ENCODE data around the gene SPECC1. TPM values are rescaled to one million over a fixed set of nuclear protein-coding genes. Genes with fewer than 3 reads are reported as not detected.

Gene SPECC1
- total RNA-seq, 1 experiment from 2014 or later = 43.5 TPM

DNA sequence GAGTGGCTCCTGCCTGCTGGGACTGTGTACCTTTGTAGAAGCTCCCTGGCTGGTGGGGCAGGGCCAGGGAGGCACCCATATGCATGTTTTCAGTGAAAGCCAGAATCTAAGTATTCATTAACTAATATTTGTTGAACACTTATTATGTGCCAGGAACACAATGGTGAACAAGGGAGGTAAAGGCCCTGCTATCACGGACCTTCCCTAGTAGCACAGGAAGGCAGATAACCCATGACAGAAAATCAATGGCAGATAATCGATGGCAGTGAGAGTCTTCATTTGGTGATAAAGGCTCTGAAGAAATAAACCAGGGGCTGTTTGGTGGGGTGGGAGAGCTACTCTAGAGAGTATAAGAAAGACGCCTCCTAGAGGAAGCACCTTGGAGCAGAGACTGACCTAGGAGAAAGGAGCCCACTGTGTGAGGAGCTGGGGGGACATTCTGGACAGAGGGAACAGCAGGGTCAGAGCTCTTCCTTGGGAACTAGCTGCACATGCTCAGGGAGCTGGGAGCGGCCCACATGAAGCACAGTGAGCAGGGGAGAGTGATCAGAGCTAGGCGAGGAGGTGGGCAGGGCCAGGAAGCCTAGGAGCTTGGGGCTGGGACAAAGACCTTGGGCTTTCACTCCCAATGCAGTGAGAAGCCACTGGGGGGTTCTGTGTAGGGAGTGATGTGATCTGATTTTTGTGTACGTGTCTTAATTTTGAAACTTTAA is 78.5 kb downstream of the SPECC1 start:
- Histone ChIP-seq H3K9me2 (ENCODE audit: insufficient read depth) (no peaks in the 10 kb centered on the region), H2AFZ (ENCODE audit: low read depth, low read length, poor library complexity, severe bottlenecking) (no peak overlapping the region), H4K20me1 (ENCODE audit: insufficient read depth) (no peaks in the 10 kb centered on the region), H3K79me2 (ENCODE audit: insufficient read depth, low read length) (no peaks in the 10 kb centered on the region), H3K36me3 (ENCODE audit: control insufficient read depth in 1 of 2, insufficient read depth in 2 of 2, low read length in 2 of 2) (no peaks in the 10 kb centered on the region), H3K4me1 (ENCODE audit: control insufficient read depth in 1 of 2, insufficient read depth in 2 of 2, low read length in 2 of 2) (no peaks in the 10 kb centered on the region), H3K4me2 (ENCODE audit: low read length) (no peak overlapping the region), H3K9me3 (ENCODE audit: control insufficient read depth in 1 of 2, insufficient read depth in 1 of 2, low read depth in 1 of 2, low read length in 2 of 2) (no peaks in the 10 kb centered on the region), H3K27ac (ENCODE audit: low read depth, low read length) (no peak overlapping the region), H3K4me3 (replicated peaks in 1 of 2; ENCODE audit: low read depth in 1 of 2, low read length in 2 of 2) (no peak overlapping the region), H3K9ac (ENCODE audit: low read length) (no peak overlapping the region), H3K27me3 (ENCODE audit: insufficient read depth, low read length) (no peaks in the 10 kb centered on the region)
- RAD21 ChIA-PET (ENCODE audit: low non-redundant PET in 1 of 2, low total read pairs in 2 of 2, uncharacterized antibody in 2 of 2, unreplicated experiment in 2 of 2) = no interaction called here
- no peak for DNase-seq (ENCODE audit: low read depth, low spot score)
- CTCF ChIA-PET = no interaction called here
- ATAC-seq = no peak
- TF ChIP-seq, protein P1, sequence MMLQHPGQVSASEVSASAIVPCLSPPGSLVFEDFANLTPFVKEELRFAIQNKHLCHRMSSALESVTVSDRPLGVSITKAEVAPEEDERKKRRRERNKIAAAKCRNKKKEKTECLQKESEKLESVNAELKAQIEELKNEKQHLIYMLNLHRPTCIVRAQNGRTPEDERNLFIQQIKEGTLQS (IDR thresholded peaks at IDR 0.05) = no peak
- no peak for TF ChIP-seq POLR2A (IDR thresholded peaks at IDR 0.05; ENCODE audit: borderline replicate concordance, extremely low read depth, insufficient read depth, insufficient read length)
- TF ChIP-seq REST (IDR thresholded peaks at IDR 0.05; ENCODE audit: low read depth) = no peak
- no peak for TF ChIP-seq POLR2AphosphoS5 (IDR thresholded peaks at IDR 0.05; ENCODE audit: low read depth, low read length)
- TF ChIP-seq TCF7L2 (IDR thresholded peaks at IDR 0.05; ENCODE audit: borderline replicate concordance, extremely low read depth, insufficient read depth, insufficient read length) = no peak
- no peak for TF ChIP-seq CEBPB (IDR thresholded peaks at IDR 0.05; ENCODE audit: low read depth)
- TF ChIP-seq CBX3 (IDR thresholded peaks at IDR 0.05; ENCODE audit: low read depth) = no peak
- TF ChIP-seq SIN3A (IDR thresholded peaks at IDR 0.05; ENCODE audit: low read depth) = no peak
- no peak for TF ChIP-seq ZNF274 (IDR thresholded peaks at IDR 0.05; ENCODE audit: low read depth, low read length)
- BruUV-seq (replicated peaks) = no TSS peak
- POLR2A ChIA-PET = no interaction called here
- intact Hi-C loops (cut with micrococcal nuclease) = no loop called here

All from HCT116 (cell line).